Nephron (organoid): ENCODE results near the gene GOLIM4.

ENCODE experiments used
- H3K27ac Mint-ChIP-seq, 3 experiments: 2 replicates each; pipeline ENCODE4 v1.8.0; 2020; ENCODE audit warnings: mixed read lengths in 3 of 3, mild to moderate bottlenecking in 2 of 3, moderate library complexity in 1 of 3
- H3K27me3 Mint-ChIP-seq: 2 replicates; pipeline ENCODE4 v1.8.0; 2021; ENCODE audit warnings: low read depth, mild to moderate bottlenecking, moderate library complexity, mixed read lengths
- H3K36me3 Mint-ChIP-seq: 2 replicates; pipeline ENCODE4 v1.8.0; 2020; ENCODE audit warnings: low read depth, mixed read lengths
- H3K4me1 Mint-ChIP-seq: 2 replicates; pipeline ENCODE4 v1.8.0; 2020; ENCODE audit warnings: mixed read lengths
- H3K4me3 Mint-ChIP-seq, 3 experiments: 2 replicates each; pipeline ENCODE4 v1.8.0; 2020; ENCODE audit warnings: mild to moderate bottlenecking in 3 of 3, mixed read lengths in 3 of 3, moderate library complexity in 2 of 3
- H3K9me3 Mint-ChIP-seq: 2 replicates; pipeline ENCODE4 v1.8.0; 2020; ENCODE audit warnings: mixed read lengths
- CTCF ChIP-seq, 3 experiments: fragments of 200-600 bp; sonication (generic); IDR thresholded peaks; one replicate each; pipeline ENCODE4 v1.5.0; 2021; ENCODE audit warnings: antibody characterized with exemption in 3 of 3; ENCODE audit not compliant: unreplicated experiment in 3 of 3

GOLIM4 gene

GRCh38 chr3:168052515-168052914 lies 43.2 kb downstream of the GOLIM4 start:
- H3K4me1 Mint-ChIP-seq, result peaks cover 55% of the 10 kb centered on the region
- H3K9me3 Mint-ChIP-seq, result peaks cover 14% of the 10 kb centered on the region
- TF ChIP-seq CTCF (IDR thresholded peaks at IDR 0.05; ENCODE audit: unreplicated experiment in 3 of 3), result no peak
- H3K27ac Mint-ChIP-seq, result peak overlapping the region in 1 of 3 experiments; percentile 52
- no peak overlapping the region for H3K4me3 Mint-ChIP-seq
- no peaks in the 10 kb centered on the region for H3K27me3 Mint-ChIP-seq
- peaks cover 28% of the 10 kb centered on the region for H3K36me3 Mint-ChIP-seq

GRCh38 chr3:168051531-168052471 lies 43.9 kb downstream of the GOLIM4 start:
- TF ChIP-seq CTCF (IDR thresholded peaks at IDR 0.05; ENCODE audit: unreplicated experiment in 3 of 3), result no peak
- peaks cover 11% of the 10 kb centered on the region for H3K9me3 Mint-ChIP-seq
- peaks cover 61% of the 10 kb centered on the region for H3K4me1 Mint-ChIP-seq
- H3K27ac Mint-ChIP-seq, result peak overlapping the region; percentile 11 to 52 (median 46)
- no peaks in the 10 kb centered on the region for H3K27me3 Mint-ChIP-seq
- H3K4me3 Mint-ChIP-seq, result peak overlapping the region in 2 of 3 experiments; percentile 9 to 48
- H3K36me3 Mint-ChIP-seq, result peaks cover 21% of the 10 kb centered on the region

GRCh38 chr3:168051070-168051469 lies 44.7 kb downstream of the GOLIM4 start:
- Mint-ChIP-seq H3K9me3 (peaks cover 8% of the 10 kb centered on the region), H3K4me1 (peaks cover 61% of the 10 kb centered on the region), H3K27me3 (no peaks in the 10 kb centered on the region), H3K4me3 (peak overlapping the region in 1 of 3 experiments; percentile 2), H3K36me3 (peaks cover 16% of the 10 kb centered on the region), H3K27ac (peak overlapping the region in 2 of 3 experiments; percentile 23 to 52)
- no peak for TF ChIP-seq CTCF (IDR thresholded peaks at IDR 0.05; ENCODE audit: unreplicated experiment in 3 of 3)

GRCh38 chr3:168049367-168049974 lies 46.3 kb downstream of the GOLIM4 start:
- TF ChIP-seq CTCF (IDR thresholded peaks at IDR 0.05; ENCODE audit: unreplicated experiment in 3 of 3), result no peak
- H3K27me3 Mint-ChIP-seq, result no peaks in the 10 kb centered on the region
- H3K4me3 Mint-ChIP-seq, result no peak overlapping the region
- H3K4me1 Mint-ChIP-seq, result peaks cover 66% of the 10 kb centered on the region
- H3K36me3 Mint-ChIP-seq, result peaks cover 3% of the 10 kb centered on the region
- no peaks in the 10 kb centered on the region for H3K9me3 Mint-ChIP-seq
- H3K27ac Mint-ChIP-seq, result peak overlapping the region; percentile 36 to 90 (median 76)

- TF ChIP-seq CTCF (IDR thresholded peaks at IDR 0.05; ENCODE audit: unreplicated experiment in 3 of 3), result no peak
- Mint-ChIP-seq H3K27ac (peak overlapping the region; percentile 36 to 90 (median 76)), H3K4me1 (peaks cover 66% of the 10 kb centered on the region), H3K36me3 (no peaks in the 10 kb centered on the region), H3K9me3 (no peaks in the 10 kb centered on the region), H3K4me3 (peak overlapping the region in 1 of 3 experiments; percentile 22), H3K27me3 (no peaks in the 10 kb centered on the region)
These were observed 47.1 kb downstream of the GOLIM4 start for GRCh38 chr3:168048414-168049330.
